Neural cell (in vitro differentiated cells): ENCODE measurements around the gene CHN1. TPM values are rescaled to one million over a fixed set of nuclear protein-coding genes. Genes with fewer than 3 reads are reported as not detected.

Experiments used
- H2AFZ ChIP-seq: fragments of 200-600, 300-800 bp; sonication (generic), shearing (Covaris generic); 2 replicates; pipeline ENCODE4 v1.6.0; 2014; ENCODE audit warnings: low read depth, mild to moderate bottlenecking, antibody characterized with exemption, low read length, moderate library complexity
- H3F3A ChIP-seq: fragments of 200-600 bp; shearing (Covaris generic); 2 replicates; pipeline ENCODE4 v1.6.1; 2016; ENCODE audit warnings: mild to moderate bottlenecking, moderate library complexity, mixed read lengths, antibody characterized with exemption, low read length; ENCODE audit not compliant: insufficient read depth, poor library complexity, severe bottlenecking
- H3K27ac ChIP-seq: fragments of 200-600, 300-800 bp; sonication (generic), shearing (Covaris generic); 2 replicates; pipeline ENCODE4 v1.5.1; 2014; ENCODE audit warnings: mild to moderate bottlenecking, low read length, moderate library complexity
- H3K27me3 ChIP-seq: fragments of 300-800, 200-600 bp; sonication (generic), shearing (Covaris generic); 2 replicates; pipeline ENCODE4 v1.6.0; 2014; ENCODE audit warnings: mild to moderate bottlenecking, low read depth, low read length, moderate library complexity; ENCODE audit not compliant: insufficient read depth
- H3K36me3 ChIP-seq: fragments of 300-800, 200-600 bp; sonication (generic), shearing (Covaris generic); 2 replicates; pipeline ENCODE4 v1.5.1; 2014; ENCODE audit warnings: mild to moderate bottlenecking, antibody characterized with exemption, low read length, moderate library complexity; ENCODE audit not compliant: insufficient read depth
- H3K4me2 ChIP-seq: fragments of 300-800, 200-600 bp; sonication (generic), shearing (Covaris generic); 2 replicates; pipeline ENCODE4 v1.6.0; 2014; ENCODE audit warnings: mild to moderate bottlenecking, low read length
- H3K4me3 ChIP-seq: fragments of 300-800, 200-600 bp; sonication (generic), shearing (Covaris generic); 2 replicates; pipeline ENCODE4 v1.5.1; 2014; ENCODE audit warnings: mild to moderate bottlenecking, low read length, moderate library complexity
- H3K79me2 ChIP-seq: fragments of 200-600 bp; shearing (Covaris generic); replicated peaks from 2 replicates; pipeline ENCODE4 v1.6.0; 2014; ENCODE audit warnings: mild to moderate bottlenecking, low read length, moderate library complexity; ENCODE audit not compliant: insufficient read depth
- H3K9ac ChIP-seq: fragments of 300-800, 200-600 bp; sonication (generic), shearing (Covaris generic); 2 replicates; pipeline ENCODE4 v1.6.1; 2016; ENCODE audit warnings: mild to moderate bottlenecking, low read length, mixed read lengths
- H3K9me2 ChIP-seq: fragments of 200-600 bp; shearing (Covaris generic); 2 replicates; pipeline ENCODE4 v1.6.1; 2016; ENCODE audit warnings: mild to moderate bottlenecking, low read length, mixed read lengths; ENCODE audit not compliant: insufficient read depth
- H3K9me3 ChIP-seq: fragments of 200-600, 300-800 bp; sonication (generic), shearing (Covaris generic); 2 replicates; pipeline ENCODE4 v1.6.1; 2016; ENCODE audit warnings: mild to moderate bottlenecking, mixed run types, low read length, moderate library complexity, mixed read lengths
- H4K20me1 ChIP-seq: fragments of 200-600 bp; shearing (Covaris generic); 2 replicates; pipeline ENCODE4 v1.6.1; 2016; ENCODE audit warnings: mild to moderate bottlenecking, mixed run types; ENCODE audit not compliant: insufficient read depth
- EP300 ChIP-seq: fragments of 450-650 bp; conservative IDR thresholded peaks from 2 replicates; pipeline ENCODE4 v1.6.1; 2014; ENCODE audit warnings: antibody characterized with exemption, mild to moderate bottlenecking, moderate library complexity; ENCODE audit not compliant: poor library complexity, severe bottlenecking
- EZH2 ChIP-seq: fragments of 200-600, 300-800 bp; shearing (Covaris generic), sonication (generic); IDR thresholded peaks from 2 replicates; pipeline ENCODE4 v1.6.1; 2014; ENCODE audit warnings: antibody characterized with exemption, low read length, borderline replicate concordance, mild to moderate bottlenecking; ENCODE audit not compliant: insufficient read depth, poor library complexity, severe bottlenecking
- MXI1 ChIP-seq: fragments of 450-650 bp; conservative IDR thresholded peaks from 2 replicates; pipeline ENCODE4 v1.6.1; 2014; ENCODE audit warnings: antibody characterized with exemption, mild to moderate bottlenecking; ENCODE audit not compliant: poor library complexity, severe bottlenecking
- POLR2AphosphoS5 ChIP-seq: IDR thresholded peaks from 2 replicates; pipeline ENCODE4 v1.6.1; 2012
- RAD21 ChIP-seq: fragments of 450-650 bp; conservative IDR thresholded peaks from 2 replicates; pipeline ENCODE4 v1.6.1; 2014; ENCODE audit warnings: antibody characterized with exemption, mild to moderate bottlenecking, moderate library complexity
- SMC3 ChIP-seq: fragments of 450-650 bp; conservative IDR thresholded peaks from 2 replicates; pipeline ENCODE4 v1.6.1; 2014; ENCODE audit warnings: antibody characterized with exemption, mild to moderate bottlenecking, moderate library complexity; ENCODE audit not compliant: poor library complexity
- TAF1 ChIP-seq: IDR thresholded peaks from 2 replicates; pipeline ENCODE4 v1.6.1; 2012; ENCODE audit warnings: low read depth
- polyA plus RNA-seq: library from polyadenylated mRNA; depleted of rRNA; stranded (reverse); fragments of >200 nt; gene quantifications from 2 replicates; pipeline ENCODE4 v1.2.3, GENCODE V29; 2014
- TF ChIP-seq, protein P1 (sequence below): fragments of 450-650 bp; IDR thresholded peaks from 2 replicates; pipeline ENCODE4 v1.5.1; 2014; ENCODE audit warnings: antibody characterized with exemption, mild to moderate bottlenecking, moderate library complexity; ENCODE audit not compliant: poor library complexity, severe bottlenecking
- TF ChIP-seq, protein P2 (sequence below): IDR thresholded peaks from 2 replicates; pipeline ENCODE4 v1.6.1; 2012; ENCODE audit warnings: borderline replicate concordance

Gene CHN1
- polyA plus RNA-seq, 1 donor from 2014 or later = 133 TPM

DNA sequence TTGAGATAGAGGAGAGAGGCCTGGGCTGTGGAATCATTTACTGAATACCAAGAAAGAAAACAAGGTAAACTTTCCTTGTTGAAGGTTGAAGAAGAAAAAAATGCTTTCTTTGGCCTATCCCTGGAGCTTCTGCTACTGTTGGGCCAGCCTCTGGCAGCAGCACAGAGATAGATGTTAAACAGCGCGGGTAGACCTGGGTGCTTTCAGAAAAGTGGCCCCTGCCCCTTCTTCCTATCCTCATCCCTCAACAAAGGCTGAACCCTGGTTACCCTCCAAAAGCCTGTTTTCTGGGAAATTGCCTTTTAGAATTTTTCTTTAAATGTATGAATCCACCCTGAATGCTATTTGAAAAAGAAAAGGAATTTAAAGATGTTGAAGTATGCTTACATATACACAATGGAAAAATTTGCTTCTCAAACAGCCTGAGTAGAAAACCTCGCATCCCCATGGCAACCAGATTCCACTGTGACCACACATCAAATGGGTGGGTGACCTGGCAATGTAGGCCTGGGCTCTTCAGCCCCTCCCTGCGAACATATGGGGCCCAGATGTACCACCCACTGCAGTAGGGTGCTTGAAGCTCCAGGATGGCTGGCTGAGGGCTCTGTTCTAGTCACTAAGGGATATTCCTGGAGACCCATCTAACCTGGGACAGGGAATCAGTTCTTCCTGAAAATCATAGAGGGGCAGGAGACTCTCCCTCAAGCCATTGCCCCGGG is 217.5 kb downstream of the CHN1 start:
- Histone ChIP-seq H3K9ac (no peak overlapping the region), H3K9me2 (no peaks in the 10 kb centered on the region), H3F3A (no peaks in the 10 kb centered on the region), H2AFZ (no peak overlapping the region), H3K9me3 (no peaks in the 10 kb centered on the region), H3K27me3 (no peaks in the 10 kb centered on the region), H3K36me3 (no peaks in the 10 kb centered on the region), H3K79me2 (no peaks in the 10 kb centered on the region), H3K27ac (no peak overlapping the region), H3K4me3 (no peak overlapping the region), H4K20me1 (no peaks in the 10 kb centered on the region), H3K4me2 (no peak overlapping the region)
- TF ChIP-seq RAD21 = no peak
- TF ChIP-seq EZH2 = no peak
- TF ChIP-seq MXI1 = no peak
- no peak for TF ChIP-seq SMC3
- TF ChIP-seq, protein P1, sequence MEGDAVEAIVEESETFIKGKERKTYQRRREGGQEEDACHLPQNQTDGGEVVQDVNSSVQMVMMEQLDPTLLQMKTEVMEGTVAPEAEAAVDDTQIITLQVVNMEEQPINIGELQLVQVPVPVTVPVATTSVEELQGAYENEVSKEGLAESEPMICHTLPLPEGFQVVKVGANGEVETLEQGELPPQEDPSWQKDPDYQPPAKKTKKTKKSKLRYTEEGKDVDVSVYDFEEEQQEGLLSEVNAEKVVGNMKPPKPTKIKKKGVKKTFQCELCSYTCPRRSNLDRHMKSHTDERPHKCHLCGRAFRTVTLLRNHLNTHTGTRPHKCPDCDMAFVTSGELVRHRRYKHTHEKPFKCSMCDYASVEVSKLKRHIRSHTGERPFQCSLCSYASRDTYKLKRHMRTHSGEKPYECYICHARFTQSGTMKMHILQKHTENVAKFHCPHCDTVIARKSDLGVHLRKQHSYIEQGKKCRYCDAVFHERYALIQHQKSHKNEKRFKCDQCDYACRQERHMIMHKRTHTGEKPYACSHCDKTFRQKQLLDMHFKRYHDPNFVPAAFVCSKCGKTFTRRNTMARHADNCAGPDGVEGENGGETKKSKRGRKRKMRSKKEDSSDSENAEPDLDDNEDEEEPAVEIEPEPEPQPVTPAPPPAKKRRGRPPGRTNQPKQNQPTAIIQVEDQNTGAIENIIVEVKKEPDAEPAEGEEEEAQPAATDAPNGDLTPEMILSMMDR = no peak
- no peak for TF ChIP-seq TAF1

DNA sequence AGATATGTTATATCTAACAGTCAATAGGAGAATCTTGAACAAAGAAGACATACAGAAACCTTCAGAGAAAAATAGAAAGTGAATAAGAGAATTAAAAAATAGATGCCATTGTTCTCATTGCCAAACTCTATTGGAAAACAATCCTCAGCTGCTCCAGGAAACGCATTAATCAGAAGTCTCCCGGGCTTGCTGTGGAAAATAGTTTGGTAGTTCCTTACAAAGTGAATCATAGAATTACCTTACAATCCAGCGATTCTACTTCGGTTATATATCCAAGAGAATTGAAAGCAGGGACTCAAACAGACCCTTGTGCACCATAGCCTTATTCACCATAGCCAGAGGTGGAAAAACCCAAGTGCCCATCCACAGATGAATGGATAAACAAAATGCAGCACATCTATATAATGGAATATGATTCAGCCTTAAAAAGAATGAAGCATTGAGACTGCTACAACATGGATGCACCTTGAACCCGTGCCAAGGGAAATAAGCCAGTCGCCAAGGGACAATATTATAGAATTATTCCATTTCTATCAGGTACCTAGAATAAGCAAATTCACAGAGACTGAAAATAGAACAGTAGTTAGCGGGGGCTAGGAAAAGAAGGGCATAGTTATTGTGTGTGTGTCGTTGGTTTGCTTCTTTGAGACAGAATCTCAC is 219.0 kb downstream of the CHN1 start:
- Histone ChIP-seq H3K27ac (no peak overlapping the region), H3F3A (no peaks in the 10 kb centered on the region), H3K4me2 (no peak overlapping the region), H3K9me3 (no peaks in the 10 kb centered on the region), H3K79me2 (no peaks in the 10 kb centered on the region), H3K27me3 (no peaks in the 10 kb centered on the region), H4K20me1 (no peaks in the 10 kb centered on the region), H3K9me2 (no peaks in the 10 kb centered on the region), H2AFZ (no peak overlapping the region), H3K9ac (no peak overlapping the region), H3K36me3 (no peaks in the 10 kb centered on the region), H3K4me3 (no peak overlapping the region)
- TF ChIP-seq POLR2AphosphoS5 = no peak
- no peak for TF ChIP-seq RAD21
- TF ChIP-seq EZH2 = no peak
- TF ChIP-seq, protein P1 = no peak
- TF ChIP-seq EP300 = no peak
- TF ChIP-seq MXI1 = no peak
- TF ChIP-seq SMC3 = no peak
- TF ChIP-seq, protein P2, sequence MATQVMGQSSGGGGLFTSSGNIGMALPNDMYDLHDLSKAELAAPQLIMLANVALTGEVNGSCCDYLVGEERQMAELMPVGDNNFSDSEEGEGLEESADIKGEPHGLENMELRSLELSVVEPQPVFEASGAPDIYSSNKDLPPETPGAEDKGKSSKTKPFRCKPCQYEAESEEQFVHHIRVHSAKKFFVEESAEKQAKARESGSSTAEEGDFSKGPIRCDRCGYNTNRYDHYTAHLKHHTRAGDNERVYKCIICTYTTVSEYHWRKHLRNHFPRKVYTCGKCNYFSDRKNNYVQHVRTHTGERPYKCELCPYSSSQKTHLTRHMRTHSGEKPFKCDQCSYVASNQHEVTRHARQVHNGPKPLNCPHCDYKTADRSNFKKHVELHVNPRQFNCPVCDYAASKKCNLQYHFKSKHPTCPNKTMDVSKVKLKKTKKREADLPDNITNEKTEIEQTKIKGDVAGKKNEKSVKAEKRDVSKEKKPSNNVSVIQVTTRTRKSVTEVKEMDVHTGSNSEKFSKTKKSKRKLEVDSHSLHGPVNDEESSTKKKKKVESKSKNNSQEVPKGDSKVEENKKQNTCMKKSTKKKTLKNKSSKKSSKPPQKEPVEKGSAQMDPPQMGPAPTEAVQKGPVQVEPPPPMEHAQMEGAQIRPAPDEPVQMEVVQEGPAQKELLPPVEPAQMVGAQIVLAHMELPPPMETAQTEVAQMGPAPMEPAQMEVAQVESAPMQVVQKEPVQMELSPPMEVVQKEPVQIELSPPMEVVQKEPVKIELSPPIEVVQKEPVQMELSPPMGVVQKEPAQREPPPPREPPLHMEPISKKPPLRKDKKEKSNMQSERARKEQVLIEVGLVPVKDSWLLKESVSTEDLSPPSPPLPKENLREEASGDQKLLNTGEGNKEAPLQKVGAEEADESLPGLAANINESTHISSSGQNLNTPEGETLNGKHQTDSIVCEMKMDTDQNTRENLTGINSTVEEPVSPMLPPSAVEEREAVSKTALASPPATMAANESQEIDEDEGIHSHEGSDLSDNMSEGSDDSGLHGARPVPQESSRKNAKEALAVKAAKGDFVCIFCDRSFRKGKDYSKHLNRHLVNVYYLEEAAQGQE = no peak
- TF ChIP-seq TAF1 = no peak
